Measurements from ENCODE around the gene SLC44A1.

SLC44A1 gene

GRCh38 chr9:105483618-105484017, 239.2 kb downstream of the SLC44A1 start:
- Histone ChIP-seq H3K27me3 (replicated peaks; ENCODE audit: control insufficient read depth, insufficient read depth, low read length) (no peaks in the 10 kb centered on the region), H3K4me3 (ENCODE audit: low read length) (no peak overlapping the region), H3K9ac (ENCODE audit: low read length) (no peak overlapping the region), H3K9me3 (ENCODE audit: control insufficient read depth, low read length) (no peaks in the 10 kb centered on the region), H3K36me3 (ENCODE audit: control insufficient read depth, insufficient read depth, low read length, severe bottlenecking) (peaks cover 7% of the 10 kb centered on the region), H3K4me1 (ENCODE audit: control insufficient read depth, insufficient read depth, low read length) (peaks cover 8% of the 10 kb centered on the region)
- no peak for DNase-seq (ENCODE audit: low read depth)

- no peak for DNase-seq (ENCODE audit: low read depth)
- H3K27me3 ChIP-seq (replicated peaks; ENCODE audit: control insufficient read depth, insufficient read depth, low read length): no peaks in the 10 kb centered on the region
- peaks cover 8% of the 10 kb centered on the region for H3K4me1 ChIP-seq (ENCODE audit: control insufficient read depth, insufficient read depth, low read length)
- no peak overlapping the region for H3K4me3 ChIP-seq (ENCODE audit: low read length)
- peaks cover 7% of the 10 kb centered on the region for H3K36me3 ChIP-seq (ENCODE audit: control insufficient read depth, insufficient read depth, low read length, severe bottlenecking)
- H3K9ac ChIP-seq (ENCODE audit: low read length): no peak overlapping the region
- H3K9me3 ChIP-seq (ENCODE audit: control insufficient read depth, low read length): no peaks in the 10 kb centered on the region
Measured at GRCh38 chr9:105484226-105484625, 239.8 kb downstream of the SLC44A1 start.

GRCh38 chr9:105485131-105485530, 240.7 kb downstream of the SLC44A1 start:
- Histone ChIP-seq H3K9ac (ENCODE audit: low read length) (no peak overlapping the region), H3K4me3 (ENCODE audit: low read length) (no peak overlapping the region)

More at GRCh38 chr9:105485131-105485530, 240.7 kb downstream of the SLC44A1 start:
- Histone ChIP-seq H3K36me3 (ENCODE audit: control insufficient read depth, insufficient read depth, low read length, severe bottlenecking) (peaks cover 7% of the 10 kb centered on the region), H3K9me3 (ENCODE audit: control insufficient read depth, low read length) (no peaks in the 10 kb centered on the region), H3K27me3 (replicated peaks; ENCODE audit: control insufficient read depth, insufficient read depth, low read length) (no peaks in the 10 kb centered on the region), H3K4me1 (ENCODE audit: control insufficient read depth, insufficient read depth, low read length) (peaks cover 2% of the 10 kb centered on the region)
- no peak for DNase-seq (ENCODE audit: low read depth)

Measured in adipocyte (in vitro differentiated cells).